Smooth muscle cell (in vitro differentiated cells): ENCODE measurements around the gene EFCAB14. TPM values are rescaled to one million over a fixed set of nuclear protein-coding genes. Genes with fewer than 3 reads are reported as not detected.

Experiments
- DNase-seq: peaks from one replicate; lab custom pipeline; 2025; ENCODE audit not compliant: unreplicated experiment; lab: John Stamatoyannopoulos, UW
- H2AFZ ChIP-seq: fragments of 200-600 bp; sonication (generic); 2 replicates; pipeline ENCODE4 v1.6.0; 2016; ENCODE audit warnings: antibody characterized with exemption, low read depth, mild to moderate bottlenecking
- H3F3A ChIP-seq: fragments of 200-600 bp; sonication (generic); 2 replicates; pipeline ENCODE4 v1.6.0; 2017; ENCODE audit warnings: antibody characterized with exemption, low read depth
- H3K27ac ChIP-seq: fragments of 200-600 bp; sonication (generic); 2 replicates; pipeline ENCODE4 v1.5.1; 2016; ENCODE audit warnings: low read depth, mild to moderate bottlenecking
- H3K27me3 ChIP-seq: fragments of 200-600 bp; sonication (generic); 2 replicates; pipeline ENCODE4 v1.6.1; 2016; ENCODE audit warnings: low read depth, mild to moderate bottlenecking
- H3K36me3 ChIP-seq: fragments of 200-600 bp; sonication (generic); 2 replicates; pipeline ENCODE4 v1.5.1; 2016; ENCODE audit warnings: low read depth
- H3K4me1 ChIP-seq: fragments of 200-600 bp; sonication (generic); 2 replicates; pipeline ENCODE4 v1.5.1; 2016; ENCODE audit warnings: low read depth
- H3K4me2 ChIP-seq: fragments of 200-600 bp; sonication (generic); 2 replicates; pipeline ENCODE4 v1.6.0; 2016; ENCODE audit warnings: mild to moderate bottlenecking
- H3K4me3 ChIP-seq: fragments of 200-600 bp; sonication (generic); 2 replicates; pipeline ENCODE4 v1.5.1; 2016; ENCODE audit warnings: mild to moderate bottlenecking
- H3K79me2 ChIP-seq: fragments of 200-600 bp; sonication (generic); 2 replicates; pipeline ENCODE4 v1.6.0; 2016; ENCODE audit warnings: low read depth, mild to moderate bottlenecking
- H3K9ac ChIP-seq: fragments of 200-600 bp; sonication (generic); 2 replicates; pipeline ENCODE4 v1.6.0; 2016; ENCODE audit warnings: low read depth
- H3K9me3 ChIP-seq: fragments of 200-600 bp; sonication (generic); replicated peaks from 2 replicates; pipeline ENCODE4 v1.5.1; 2016; ENCODE audit warnings: low read depth
- H4K20me1 ChIP-seq: fragments of 200-600 bp; sonication (generic); 2 replicates; pipeline ENCODE4 v1.6.0; 2016; ENCODE audit warnings: low read depth
- WGBS: methylation state at CpG from one replicate; pipeline ENCODE4 v1.1.7; 2016; ENCODE audit warnings: low lambda C conversion rate; 5-methylcytosine and 5-hydroxymethylcytosine counted together
- polyA plus RNA-seq: library from polyadenylated mRNA; unstranded; fragments of >200 nt; fragmentation: Nextera tagmentation; extraction: Ambion mirVana; gene quantifications from 2 replicates; pipeline ENCODE4 v1.2.1, GENCODE V29; 2016
- total RNA-seq: library from RNA; depleted of rRNA; stranded (reverse); fragments of >200 nt; gene quantifications from 2 replicates; pipeline ENCODE4 v1.2.3, GENCODE V29; 2014
- TF ChIP-seq, protein P1 (sequence below): fragments of 200-600 bp; sonication (generic); IDR thresholded peaks from 2 replicates; pipeline ENCODE4 v1.5.1; 2017; ENCODE audit warnings: borderline replicate concordance, mild to moderate bottlenecking, antibody characterized with exemption; ENCODE audit not compliant: insufficient read depth, poor library complexity, severe bottlenecking

Gene EFCAB14
- total and polyA plus RNA-seq, 2 experiments from 2014 or later, result 28.6 to 62.8 TPM

DNA sequence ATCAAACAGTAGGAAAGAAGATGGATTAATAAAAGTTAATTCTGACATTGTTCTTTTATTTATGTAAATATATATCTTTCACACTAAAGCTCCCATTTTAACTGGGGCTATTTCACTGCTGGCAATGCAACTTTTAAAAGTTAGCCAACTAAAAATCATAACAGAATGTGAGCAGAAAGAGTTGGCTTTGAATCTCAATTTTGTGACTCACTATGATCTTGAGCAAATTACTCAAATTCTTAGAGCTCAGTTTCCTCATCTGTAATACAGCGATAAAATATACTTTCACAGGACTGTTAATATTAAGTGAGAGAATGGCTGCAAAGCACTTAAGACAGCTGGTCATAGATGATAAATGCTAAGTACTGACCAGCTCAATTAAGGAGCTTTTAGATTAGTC lies 10.8 kb downstream of the EFCAB14 start:
- DNase-seq, result no peak
- no peak overlapping the region for H3K27ac ChIP-seq
- TF ChIP-seq, protein P1, sequence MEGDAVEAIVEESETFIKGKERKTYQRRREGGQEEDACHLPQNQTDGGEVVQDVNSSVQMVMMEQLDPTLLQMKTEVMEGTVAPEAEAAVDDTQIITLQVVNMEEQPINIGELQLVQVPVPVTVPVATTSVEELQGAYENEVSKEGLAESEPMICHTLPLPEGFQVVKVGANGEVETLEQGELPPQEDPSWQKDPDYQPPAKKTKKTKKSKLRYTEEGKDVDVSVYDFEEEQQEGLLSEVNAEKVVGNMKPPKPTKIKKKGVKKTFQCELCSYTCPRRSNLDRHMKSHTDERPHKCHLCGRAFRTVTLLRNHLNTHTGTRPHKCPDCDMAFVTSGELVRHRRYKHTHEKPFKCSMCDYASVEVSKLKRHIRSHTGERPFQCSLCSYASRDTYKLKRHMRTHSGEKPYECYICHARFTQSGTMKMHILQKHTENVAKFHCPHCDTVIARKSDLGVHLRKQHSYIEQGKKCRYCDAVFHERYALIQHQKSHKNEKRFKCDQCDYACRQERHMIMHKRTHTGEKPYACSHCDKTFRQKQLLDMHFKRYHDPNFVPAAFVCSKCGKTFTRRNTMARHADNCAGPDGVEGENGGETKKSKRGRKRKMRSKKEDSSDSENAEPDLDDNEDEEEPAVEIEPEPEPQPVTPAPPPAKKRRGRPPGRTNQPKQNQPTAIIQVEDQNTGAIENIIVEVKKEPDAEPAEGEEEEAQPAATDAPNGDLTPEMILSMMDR, result no peak
- H3K27me3 ChIP-seq, result no peaks in the 10 kb centered on the region
- H3K4me2 ChIP-seq, result no peak overlapping the region
- no peak overlapping the region for H3K9ac ChIP-seq
- H3K9me3 ChIP-seq, result no peaks in the 10 kb centered on the region
- peaks cover 12% of the 10 kb centered on the region for H3K79me2 ChIP-seq
- peaks cover 31% of the 10 kb centered on the region for H3K36me3 ChIP-seq
- peaks cover 51% of the 10 kb centered on the region for H4K20me1 ChIP-seq
- 100% methylated on average over 1 of the region's 1 CpG for WGBS
- H3K4me3 ChIP-seq, result no peak overlapping the region
- H2AFZ ChIP-seq, result no peak overlapping the region
- H3F3A ChIP-seq, result no peaks in the 10 kb centered on the region
- H3K4me1 ChIP-seq, result no peaks in the 10 kb centered on the region

DNA sequence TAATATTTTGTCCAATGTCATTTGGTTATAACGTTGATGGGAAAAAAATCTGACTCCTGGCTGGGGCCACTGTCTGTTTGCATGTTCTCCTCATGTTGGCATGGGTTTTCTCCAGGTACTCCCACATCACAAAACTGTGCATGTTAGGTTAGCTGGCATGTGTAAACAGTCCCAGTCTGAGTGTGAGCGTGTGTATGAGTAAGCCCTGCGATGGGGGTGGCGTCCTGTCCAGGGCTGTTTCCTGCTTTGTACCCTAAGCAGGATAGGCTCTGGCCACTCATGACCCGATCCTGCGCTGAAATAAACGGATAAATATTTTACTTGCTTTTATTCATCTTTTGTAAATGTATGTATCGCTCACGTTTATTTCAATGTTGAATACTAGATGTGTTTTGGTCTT lies 13.5 kb downstream of the EFCAB14 start:
- Histone ChIP-seq H3K9ac (no peak overlapping the region), H2AFZ (no peak overlapping the region), H3K4me3 (no peak overlapping the region), H3K36me3 (peaks cover 23% of the 10 kb centered on the region), H3K9me3 (no peaks in the 10 kb centered on the region), H3K27me3 (no peaks in the 10 kb centered on the region), H3K4me1 (no peaks in the 10 kb centered on the region), H3K79me2 (no peaks in the 10 kb centered on the region), H3K27ac (no peak overlapping the region), H3K4me2 (no peak overlapping the region), H3F3A (no peaks in the 10 kb centered on the region), H4K20me1 (peaks cover 58% of the 10 kb centered on the region)
- WGBS, result 93% methylated on average over 9 of the region's 9 CpGs
- no peak for DNase-seq
- TF ChIP-seq, protein P1, result no peak

DNA sequence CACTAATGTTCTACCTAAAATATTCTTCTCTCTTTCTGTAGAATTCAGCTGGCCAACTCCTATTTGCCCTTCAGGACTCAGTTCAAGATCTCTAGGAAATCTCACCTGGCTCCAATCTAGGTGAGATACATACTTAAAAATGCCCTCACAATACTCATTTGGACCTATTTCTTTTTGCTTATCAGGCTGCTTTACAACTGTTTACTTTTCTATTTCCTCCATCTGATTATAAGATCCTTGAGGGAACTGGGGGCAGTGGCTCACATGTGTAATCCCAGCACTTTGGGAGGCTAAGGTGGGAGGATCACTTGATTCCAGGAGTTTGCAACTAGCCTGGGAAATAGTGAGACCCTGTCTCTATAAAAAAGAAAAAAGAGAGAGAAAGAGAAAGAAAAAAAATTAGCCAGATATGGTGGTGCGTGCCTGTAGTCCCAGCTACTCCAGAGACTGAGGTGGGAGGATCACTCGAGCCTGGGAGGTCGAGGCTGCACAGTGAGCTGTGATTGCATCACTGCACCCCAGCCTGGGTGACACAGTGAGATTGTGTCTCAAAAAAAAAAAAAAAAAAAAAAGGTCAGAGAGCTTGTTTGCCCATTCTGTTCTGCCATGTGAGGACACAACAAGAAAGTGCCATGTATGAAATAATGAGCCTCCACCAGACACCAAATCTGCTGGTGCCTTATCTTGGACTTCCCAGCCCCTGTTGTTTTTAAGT lies 14.8 kb downstream of the EFCAB14 start:
- Histone ChIP-seq H3K79me2 (peaks cover 3% of the 10 kb centered on the region), H3K27me3 (no peaks in the 10 kb centered on the region), H4K20me1 (peaks cover 63% of the 10 kb centered on the region), H2AFZ (no peak overlapping the region), H3K4me3 (no peak overlapping the region), H3K9me3 (no peaks in the 10 kb centered on the region), H3K9ac (no peak overlapping the region), H3K4me1 (no peaks in the 10 kb centered on the region), H3K4me2 (no peak overlapping the region), H3K36me3 (peaks cover 25% of the 10 kb centered on the region), H3K27ac (no peak overlapping the region), H3F3A (no peaks in the 10 kb centered on the region)
- no peak for DNase-seq
- 100% methylated on average over 2 of the region's 3 CpGs for WGBS
- TF ChIP-seq, protein P1, result no peak

DNA sequence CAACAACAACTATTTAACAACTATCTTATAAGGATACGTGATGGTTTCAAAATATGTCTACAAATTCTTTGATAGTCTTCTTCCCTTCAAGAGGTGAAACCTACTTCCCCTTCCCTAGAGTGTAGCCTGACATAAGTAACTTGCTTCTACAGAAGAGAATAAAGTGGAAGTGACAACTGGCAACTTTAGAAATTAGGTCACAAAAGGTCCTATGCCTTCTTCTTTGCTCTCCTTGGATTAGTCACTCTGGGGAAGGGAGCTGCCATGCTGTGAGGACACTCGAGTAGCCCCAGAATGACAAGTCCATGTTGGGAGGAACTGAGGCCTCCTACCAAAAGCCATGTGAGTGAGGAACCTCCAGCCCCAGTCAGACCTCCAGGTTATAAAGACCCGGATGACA lies 19.2 kb downstream of the EFCAB14 start:
- TF ChIP-seq, protein P1, result no peak
- Histone ChIP-seq H3K27me3 (no peaks in the 10 kb centered on the region), H2AFZ (no peak overlapping the region), H3K9me3 (no peaks in the 10 kb centered on the region), H3K27ac (no peak overlapping the region), H3K79me2 (peaks cover 3% of the 10 kb centered on the region), H3K4me3 (no peak overlapping the region), H3K9ac (no peak overlapping the region), H4K20me1 (peaks cover 79% of the 10 kb centered on the region), H3K4me2 (no peak overlapping the region), H3K36me3 (peaks cover 21% of the 10 kb centered on the region), H3K4me1 (no peaks in the 10 kb centered on the region), H3F3A (no peaks in the 10 kb centered on the region)
- no peak for DNase-seq
- 80% methylated on average over 3 of the region's 3 CpGs for WGBS
